ENCODE measurements around the gene PGM3.

Gene PGM3

GRCh38 chr6:83188501-83188900 lies 4.6 kb downstream of the PGM3 start:
- in situ Hi-C loops (cut with MboI; ENCODE audit: low sequenced_read_pairs), result no loop called here

DNA sequence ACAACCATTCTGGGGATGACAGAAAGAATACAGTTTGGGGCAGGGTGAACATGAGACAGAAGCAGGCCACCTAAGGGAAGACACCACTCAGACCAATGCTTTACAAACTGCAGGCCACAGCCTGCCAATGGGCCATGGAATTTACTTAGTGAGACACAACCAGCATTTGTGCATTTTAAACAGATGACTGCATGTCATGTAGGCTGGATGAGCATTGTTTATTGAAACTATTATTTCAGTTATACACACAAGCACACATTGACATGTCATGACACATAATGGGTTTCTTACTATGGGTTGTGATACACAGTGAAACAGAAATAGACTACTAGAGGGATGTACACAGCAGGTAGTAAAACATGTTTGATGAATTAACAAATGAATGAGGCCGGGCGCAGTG lies 8.0 kb downstream of the PGM3 start:
- in situ Hi-C loops (cut with MboI; ENCODE audit: low sequenced_read_pairs), result no loop called here

GRCh38 chr6:83183082-83183828 lies 9.8 kb downstream of the PGM3 start:
- in situ Hi-C loops (cut with MboI; ENCODE audit: low sequenced_read_pairs), result no loop called here

DNA sequence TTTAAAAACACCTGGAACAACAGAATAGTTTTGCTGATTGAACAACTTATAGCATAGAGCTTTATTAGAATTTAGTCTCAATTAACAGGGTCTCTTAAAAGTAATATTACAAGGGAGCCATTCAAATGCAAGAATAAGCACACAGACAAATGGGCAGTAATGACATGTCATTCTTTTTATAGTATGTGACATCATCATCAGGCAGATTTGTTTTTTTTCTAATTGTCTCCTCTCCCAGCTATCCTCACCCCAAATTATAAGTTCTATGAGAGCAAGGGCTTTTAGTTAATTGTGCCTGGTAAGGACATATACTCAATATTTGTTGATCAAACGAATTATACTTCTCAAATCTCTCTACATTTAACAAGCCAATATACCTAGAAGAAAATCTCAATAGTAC lies 11.0 kb downstream of the PGM3 start:
- in situ Hi-C loops (cut with MboI; ENCODE audit: low sequenced_read_pairs), result no loop called here

DNA sequence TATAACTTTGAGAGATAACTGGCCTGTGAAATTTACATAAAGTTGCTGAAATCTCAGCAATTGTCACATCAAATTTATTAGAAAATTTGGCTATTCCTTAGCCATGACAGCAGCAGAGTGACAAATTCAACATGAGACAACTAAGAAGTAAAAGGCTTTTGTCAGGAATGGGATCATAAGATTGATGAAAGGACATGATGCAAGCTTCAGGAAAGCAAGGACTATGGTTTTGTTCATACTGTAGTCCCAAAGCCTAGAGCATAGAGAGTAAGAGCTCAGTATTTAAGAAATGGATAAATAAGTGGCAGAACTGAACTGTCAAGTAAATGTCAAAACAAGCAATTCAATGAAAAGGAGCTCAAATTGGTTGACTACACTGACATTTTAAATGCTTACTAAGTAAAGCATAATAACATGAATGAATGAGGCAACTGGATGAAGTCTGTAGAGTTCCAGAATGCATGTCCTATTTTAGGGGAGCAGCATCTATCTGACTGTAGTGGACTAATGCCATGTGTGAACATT lies 12.6 kb downstream of the PGM3 start:
- in situ Hi-C loops (cut with MboI; ENCODE audit: low sequenced_read_pairs), result no loop called here

GRCh38 chr6:83176246-83176645 lies 16.8 kb downstream of the PGM3 start:
- in situ Hi-C loops (cut with MboI; ENCODE audit: low sequenced_read_pairs), result no loop called here

GRCh38 chr6:83169511-83169910 lies 23.6 kb downstream of the PGM3 start:
- in situ Hi-C loops (cut with MboI; ENCODE audit: low sequenced_read_pairs), result no loop called here

DNA sequence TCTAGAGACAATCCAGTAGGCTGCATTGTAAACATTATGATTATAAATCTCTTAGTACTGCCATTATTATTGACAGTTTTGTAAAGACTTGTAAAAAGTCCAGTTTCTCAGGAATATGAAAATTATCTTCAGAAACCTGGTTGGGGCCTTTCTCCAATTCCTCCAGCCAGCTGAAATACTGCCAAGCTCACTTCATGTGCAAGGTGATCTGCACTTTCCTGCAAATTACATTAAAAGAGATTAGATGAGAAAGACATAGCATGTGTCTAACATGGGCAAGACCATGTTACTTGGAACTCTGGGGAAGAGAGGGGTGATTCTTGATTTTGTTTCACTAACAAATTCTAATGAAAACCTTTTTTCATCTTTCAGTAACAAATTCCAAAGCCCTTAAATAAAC lies 24.0 kb downstream of the PGM3 start:
- in situ Hi-C loops (cut with MboI; ENCODE audit: low sequenced_read_pairs), result no loop called here

GRCh38 chr6:83168556-83168955 lies 24.5 kb downstream of the PGM3 start:
- in situ Hi-C loops (cut with MboI; ENCODE audit: low sequenced_read_pairs), result no loop called here

DNA sequence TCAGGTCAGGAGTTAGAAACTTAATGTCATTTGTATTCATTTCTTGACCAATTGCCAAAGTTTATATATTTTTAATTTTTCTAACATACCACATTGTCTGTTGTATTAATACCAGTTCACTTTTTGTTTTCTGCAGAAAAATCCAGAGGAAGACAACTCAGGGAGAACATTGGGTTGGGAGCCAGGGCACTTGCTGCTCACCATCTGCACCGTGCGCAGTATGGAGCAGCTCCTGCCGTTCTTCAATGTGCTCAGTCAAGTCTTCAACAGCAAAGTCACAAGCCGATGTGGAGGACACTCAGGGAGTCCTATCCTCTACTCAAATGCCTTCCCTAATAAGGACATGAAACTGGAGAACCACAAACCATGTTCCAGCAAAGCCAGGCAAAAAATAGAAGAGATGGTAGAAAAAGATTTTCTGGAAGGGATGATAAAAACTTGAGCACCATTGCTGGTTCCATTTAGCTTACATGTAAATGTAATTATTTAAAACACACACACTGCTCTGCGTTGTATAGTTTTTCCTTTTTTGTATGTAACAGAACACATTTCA lies 25.3 kb downstream of the PGM3 start:
- in situ Hi-C loops (cut with MboI; ENCODE audit: low sequenced_read_pairs), result no loop called here

- in situ Hi-C loops (cut with MboI; ENCODE audit: low sequenced_read_pairs), result no loop called here
Measured at GRCh38 chr6:83160167-83160566, 32.9 kb downstream of the PGM3 start.

GRCh38 chr6:83155794-83156193 lies 37.3 kb downstream of the PGM3 start:
- in situ Hi-C loops (cut with MboI; ENCODE audit: low sequenced_read_pairs), result no loop called here

GRCh38 chr6:83153883-83154521 lies 39.1 kb downstream of the PGM3 start:
- in situ Hi-C loops (cut with MboI; ENCODE audit: low sequenced_read_pairs), result no loop called here

GRCh38 chr6:83152913-83153312 lies 40.2 kb downstream of the PGM3 start:
- in situ Hi-C loops (cut with MboI; ENCODE audit: low sequenced_read_pairs), result no loop called here

DNA sequence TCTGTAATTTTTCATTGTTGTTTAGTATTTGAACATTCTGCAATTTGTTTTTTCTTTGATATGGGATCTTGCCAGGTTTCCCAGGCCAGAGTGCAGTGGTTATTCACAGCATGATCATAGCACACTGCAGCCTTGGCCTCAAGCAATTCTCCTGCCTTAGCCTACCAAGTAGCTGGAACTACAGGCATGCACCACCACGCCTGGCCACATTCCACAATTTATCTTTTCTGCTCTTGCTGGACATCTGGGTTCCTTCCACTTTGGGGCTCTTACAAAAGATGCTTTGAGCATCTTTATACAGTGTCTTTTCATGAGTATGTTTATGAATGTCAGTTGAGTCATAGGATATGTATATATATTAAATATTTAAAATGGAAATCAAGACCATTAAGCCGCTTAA lies 42.0 kb downstream of the PGM3 start:
- in situ Hi-C loops (cut with MboI; ENCODE audit: low sequenced_read_pairs), result no loop called here

- in situ Hi-C loops (cut with MboI; ENCODE audit: low sequenced_read_pairs), result no loop called here
Measured at GRCh38 chr6:83138758-83139157, 54.3 kb downstream of the PGM3 start.

DNA sequence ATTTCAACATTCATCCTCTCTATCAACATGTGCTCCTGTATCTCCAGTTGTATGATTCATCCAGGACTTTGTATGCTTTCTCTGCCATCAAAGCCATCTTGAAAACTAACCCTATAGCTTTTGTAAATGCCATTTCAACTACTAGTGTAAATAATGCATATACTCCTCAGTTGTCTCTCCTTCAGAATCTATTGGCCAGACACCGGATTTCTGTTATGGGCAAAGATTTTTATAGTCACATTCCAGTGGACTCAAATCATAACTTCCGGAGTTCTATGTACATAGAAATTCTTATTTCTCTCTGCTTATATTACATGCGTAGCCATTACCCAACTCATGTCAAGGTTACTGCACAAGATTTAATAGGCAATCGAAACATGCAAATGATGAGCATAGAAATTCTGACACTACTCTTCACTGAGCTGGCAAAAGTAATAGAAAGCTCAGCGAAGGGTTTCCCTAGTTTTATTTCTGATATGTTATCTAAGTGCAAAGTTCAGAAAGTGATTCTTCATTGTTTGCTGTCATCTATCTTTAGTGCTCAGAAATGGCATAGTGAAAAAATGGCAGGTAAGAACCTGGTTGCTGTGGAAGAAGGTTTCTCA lies 54.8 kb downstream of the PGM3 start:
- in situ Hi-C loops (cut with MboI; ENCODE audit: low sequenced_read_pairs), result no loop called here

- in situ Hi-C loops (cut with MboI; ENCODE audit: low sequenced_read_pairs), result no loop called here
Measured at GRCh38 chr6:83132121-83132520, 60.9 kb downstream of the PGM3 start.

- in situ Hi-C loops (cut with MboI; ENCODE audit: low sequenced_read_pairs), result no loop called here
Measured at GRCh38 chr6:83127976-83128375, 65.1 kb downstream of the PGM3 start.

DNA sequence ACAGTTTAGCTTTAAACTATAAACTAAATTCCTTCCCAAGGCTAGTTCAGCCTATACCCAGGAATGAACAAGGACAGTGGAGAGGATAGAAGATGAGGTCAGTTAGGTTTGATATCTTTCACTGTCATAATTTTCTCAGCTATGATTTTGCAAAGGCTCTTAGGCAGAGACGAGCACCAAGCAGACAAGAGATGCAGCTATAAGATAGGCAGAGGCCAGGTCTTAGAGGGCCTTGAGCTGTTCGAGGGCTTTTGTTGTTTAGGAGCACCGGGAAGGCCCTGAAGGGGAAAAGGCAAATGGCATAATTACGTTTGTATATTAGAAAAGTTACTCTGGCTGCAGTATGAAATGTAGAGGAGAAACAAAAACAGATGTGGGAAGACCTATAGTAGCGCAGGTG lies 65.8 kb downstream of the PGM3 start:
- in situ Hi-C loops (cut with MboI; ENCODE audit: low sequenced_read_pairs), result no loop called here

DNA sequence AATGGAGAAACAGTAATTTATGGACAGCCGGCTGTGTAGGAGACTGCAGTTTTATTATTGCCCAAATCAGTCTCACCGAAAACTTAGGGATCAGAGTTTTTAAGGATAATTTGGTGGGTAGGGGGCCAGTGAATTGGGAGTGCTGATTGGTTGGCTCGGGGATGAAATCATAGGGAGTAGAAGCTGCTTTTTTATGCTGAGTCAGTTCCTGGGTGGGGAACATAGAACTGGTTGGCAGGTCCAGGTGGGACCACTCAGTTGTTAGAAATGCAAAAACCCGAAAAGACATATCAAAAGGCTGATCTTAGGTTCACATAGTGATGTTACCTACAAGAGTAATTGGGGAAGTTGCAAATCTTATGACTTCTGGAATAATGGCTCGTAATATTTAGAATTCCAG lies 66.3 kb downstream of the PGM3 start:
- in situ Hi-C loops (cut with MboI; ENCODE audit: low sequenced_read_pairs), result no loop called here

- in situ Hi-C loops (cut with MboI; ENCODE audit: low sequenced_read_pairs), result no loop called here
Measured at GRCh38 chr6:83126223-83126622, 66.8 kb downstream of the PGM3 start.

Data from HL-60/S4 treated with phorbol 12-myristate 13-acetate at 8.2 ng/mL for 4 days and 3 days (cell line).